ENCODE results near the gene DGLUCY.
"Not testable (repeated sequence)": the region's sequence is repeated elsewhere in the genome, so short reads cannot be mapped to it uniquely, and the experiment has no call there.

DGLUCY gene

DNA sequence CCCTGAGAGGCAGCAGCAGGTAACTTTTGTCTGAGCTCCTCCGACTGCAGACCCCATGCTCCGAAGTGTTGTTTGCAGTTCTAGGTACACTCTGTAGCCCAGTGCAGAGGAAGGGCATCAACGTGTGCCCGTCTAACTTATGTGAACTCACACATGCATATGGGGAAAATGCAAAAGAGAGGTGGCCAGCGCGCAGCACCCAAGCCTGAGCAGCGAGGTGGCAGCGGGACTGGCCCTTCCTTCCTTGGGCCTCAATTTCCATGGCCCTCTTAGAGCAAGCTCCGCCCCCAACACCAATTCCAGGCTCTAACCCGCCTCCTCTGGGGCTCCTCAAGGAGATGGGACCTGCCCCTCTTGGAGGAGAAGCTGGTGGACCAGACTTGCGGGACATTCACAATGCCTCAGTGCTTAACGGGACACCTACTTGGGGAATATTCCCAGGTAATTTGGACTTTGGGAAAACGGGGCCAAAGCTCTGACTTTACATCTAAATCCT is 102.9 kb downstream of the DGLUCY start:
- no peak for TF ChIP-seq CTCF (IDR thresholded peaks at IDR 0.05; ENCODE audit: low read depth, low read length)

GRCh38 chr14:91218014-91218413 is 104.1 kb downstream of the DGLUCY start:
- no peak for TF ChIP-seq CTCF (IDR thresholded peaks at IDR 0.05; ENCODE audit: low read depth, low read length)
- H3K4me3 ChIP-seq (ENCODE audit: low read depth, low read length): no peak overlapping the region

More for the DNA sequence above, 102.9 kb downstream of the DGLUCY start:
- H3K4me3 ChIP-seq (ENCODE audit: low read depth, low read length): no peak overlapping the region

DNA sequence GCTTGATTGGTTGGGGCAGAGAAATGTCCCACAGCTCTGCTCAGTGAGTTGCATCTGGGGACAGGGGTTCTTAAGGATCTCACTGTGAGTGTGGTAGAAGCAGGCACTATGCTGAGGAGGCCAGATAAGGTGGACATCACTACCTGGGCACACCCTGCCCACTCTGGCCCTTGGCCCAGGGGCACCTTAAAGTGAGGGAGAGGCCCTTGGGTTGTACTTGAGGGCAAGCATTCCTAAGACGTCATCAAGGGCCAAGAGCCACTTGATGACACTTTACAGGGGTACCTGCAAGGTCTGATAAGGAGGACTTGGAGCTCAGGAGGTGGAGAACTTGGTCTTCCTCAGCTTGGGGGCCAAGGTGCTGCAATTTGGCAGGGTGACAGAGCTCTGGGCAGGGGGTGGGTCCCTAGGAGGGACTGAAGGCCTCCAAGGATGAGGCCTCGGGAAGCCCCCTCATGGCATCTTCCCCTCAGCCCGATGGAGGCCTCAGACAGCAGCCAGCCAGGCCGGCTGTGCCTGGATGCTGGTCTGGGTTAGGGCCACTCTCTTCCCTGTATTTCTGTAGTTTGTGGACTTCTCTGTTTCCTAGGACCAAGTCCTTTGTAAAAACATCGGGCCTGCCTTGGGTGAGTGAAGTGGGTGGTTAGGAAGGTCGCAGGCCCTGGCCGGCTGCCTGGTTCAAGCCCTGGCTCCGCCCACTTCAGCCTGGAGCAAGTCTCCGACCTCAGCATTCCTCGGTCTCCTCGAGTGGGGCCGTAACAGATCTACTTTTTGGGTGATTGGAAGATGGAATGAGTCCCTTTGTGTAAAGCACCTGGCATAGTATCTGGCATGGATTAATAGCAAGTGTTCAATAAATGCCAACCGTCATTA is 105.9 kb downstream of the DGLUCY start:
- H3K4me3 ChIP-seq (ENCODE audit: low read depth, low read length): no peak overlapping the region
- TF ChIP-seq CTCF (IDR thresholded peaks at IDR 0.05; ENCODE audit: low read depth, low read length): no peak

- H3K4me3 ChIP-seq (ENCODE audit: low read depth, low read length): no peak overlapping the region
- TF ChIP-seq CTCF (IDR thresholded peaks at IDR 0.05; ENCODE audit: low read depth, low read length): no peak
Observed at GRCh38 chr14:91220581-91221000, 106.7 kb downstream of the DGLUCY start.

DNA sequence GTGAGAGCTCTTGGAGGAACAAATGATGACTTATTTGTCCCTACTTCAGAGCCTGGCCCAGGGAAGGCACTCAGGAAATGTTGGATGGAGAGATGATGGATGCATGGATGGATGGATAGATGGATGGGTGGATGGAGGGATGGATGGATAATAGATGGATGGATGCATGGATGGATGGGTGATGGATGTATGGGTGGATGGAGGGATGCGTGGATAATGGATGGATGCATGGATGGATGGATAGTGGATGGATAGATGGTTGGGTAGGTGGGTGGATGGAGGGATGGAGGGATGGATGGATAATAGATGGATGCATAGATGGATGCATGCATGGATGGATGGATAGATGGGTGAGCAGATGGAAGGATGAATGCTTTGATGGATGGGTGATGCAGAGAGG is 107.4 kb downstream of the DGLUCY start:
- H3K4me3 ChIP-seq (ENCODE audit: low read depth, low read length): no peak overlapping the region
- TF ChIP-seq CTCF (IDR thresholded peaks at IDR 0.05; ENCODE audit: low read depth, low read length): no peak

DNA sequence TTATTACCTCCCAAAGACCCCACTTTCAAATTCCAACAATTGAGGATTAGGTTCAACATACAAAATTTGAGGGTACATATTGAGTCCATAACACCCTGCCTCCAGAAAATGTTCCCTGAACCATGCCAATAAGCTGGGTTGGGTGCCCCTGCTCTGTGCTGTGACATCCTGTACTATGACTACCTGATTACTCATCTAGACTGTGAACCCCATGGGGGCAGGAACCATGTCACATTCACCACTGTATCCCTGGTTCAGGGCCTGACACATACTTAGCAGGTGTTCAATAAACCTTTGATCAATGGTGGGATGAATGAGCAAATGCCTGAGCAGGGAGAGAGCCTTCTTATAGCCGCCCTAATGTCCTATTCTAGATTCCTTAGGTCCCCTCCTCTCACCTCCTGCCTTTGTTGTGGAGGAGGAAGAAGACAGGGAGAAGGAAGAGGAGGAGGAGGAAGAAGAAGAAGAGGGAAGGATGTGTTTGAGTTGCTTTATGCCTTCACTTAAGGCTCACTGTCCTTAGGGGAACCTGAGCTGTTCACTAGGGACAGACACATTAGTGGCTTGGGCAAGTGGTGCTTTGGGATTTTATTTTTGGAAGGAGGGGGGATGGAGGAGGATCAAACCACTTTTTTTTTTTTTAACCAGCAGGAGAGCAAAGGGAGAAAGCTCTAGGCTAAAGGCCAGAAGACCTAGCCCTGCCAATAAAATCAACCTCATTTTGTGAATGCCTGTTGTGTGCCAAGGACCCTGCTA is 109.3 kb downstream of the DGLUCY start:
- TF ChIP-seq CTCF (IDR thresholded peaks at IDR 0.05; ENCODE audit: low read depth, low read length): no peak
- no peak overlapping the region for H3K4me3 ChIP-seq (ENCODE audit: low read depth, low read length)

DNA sequence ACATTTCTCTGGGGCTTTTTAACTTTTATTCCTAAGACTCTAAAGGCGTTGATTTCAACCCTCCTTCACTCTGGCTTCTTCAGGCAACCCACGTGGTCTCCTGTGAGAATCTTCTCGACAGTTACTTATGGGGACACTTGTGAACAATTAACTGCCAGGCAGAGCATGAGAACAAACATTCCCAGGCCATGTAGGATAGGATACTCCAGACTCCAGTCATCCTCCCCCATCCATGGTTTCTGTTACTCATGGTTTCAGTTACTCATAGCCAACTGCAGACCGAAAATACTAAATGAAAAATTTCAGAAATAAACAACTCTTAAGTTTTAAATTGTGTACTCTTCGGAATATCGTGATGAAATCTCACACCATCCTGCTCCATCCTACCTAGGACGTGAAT is 111.2 kb downstream of the DGLUCY start:
- no peak overlapping the region for H3K4me3 ChIP-seq (ENCODE audit: low read depth, low read length)
- TF ChIP-seq CTCF (IDR thresholded peaks at IDR 0.05; ENCODE audit: low read depth, low read length): no peak

DNA sequence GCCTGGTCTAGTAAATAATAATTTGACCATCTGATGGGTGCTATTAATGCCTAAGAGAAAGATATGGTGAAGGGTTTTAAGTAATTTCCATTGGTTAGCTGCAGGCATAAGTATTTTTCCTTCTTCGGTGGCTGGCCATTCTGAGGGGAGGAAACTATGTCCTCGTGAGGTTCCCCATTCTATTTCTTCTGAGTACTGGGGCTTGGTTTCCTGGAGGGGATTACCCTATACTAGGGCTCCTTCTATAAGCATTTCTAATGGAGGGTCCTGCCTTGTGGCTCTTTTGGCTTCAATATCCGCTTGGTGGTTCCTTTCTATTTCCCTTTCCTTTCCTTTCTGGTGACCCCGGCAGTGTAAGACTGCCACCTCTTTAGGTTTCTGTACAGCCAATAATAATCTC is 112.5 kb downstream of the DGLUCY start:
- not testable (repeated sequence) for H3K4me3 ChIP-seq (ENCODE audit: low read depth, low read length)
